K562 (cell line): ENCODE results near the gene ATP2A3. TPM values are rescaled to one million over a fixed set of nuclear protein-coding genes. Genes with fewer than 3 reads are reported as not detected.

Experiments used
- ATAC-seq: fragments of 200-7000 bp; cut with Tn5 transposase; 3 replicates; pipeline ENCODE4 v1.9.1; 2020; ENCODE audit warnings: moderate library complexity
- BruUV-seq: library from RNA; stranded (reverse); fragments of 400-500 nt; replicated peaks from 2 replicates; lab custom pipeline; 2021; lab: Mats Ljungman, UMichigan
- CTCF ChIA-PET: fragments of 300-600 bp; formaldehyde crosslinking; extraction: SDS; loops from one replicate; lab custom pipeline; 2021; ENCODE audit warnings: low intra/inter-chr PET ratio; lab: Yijun Ruan, JAX
- POLR2A ChIA-PET: fragments of 300-600, 350-650 bp; sonication (Branson Sonifier 250); formaldehyde crosslinking; extraction: SDS; loops from one replicate; lab custom pipeline; 2021; ENCODE audit warnings: antibody characterized with exemption, inconsistent platforms; lab: Yijun Ruan, JAX
- DNase-seq, 4 experiments: peaks; one replicate each; pipeline versions ENCODE4 v3.0.0 to v3.0.0-alpha.2; 2011 to 2018; ENCODE audit warnings: low spot score in 3 of 4, mixed read lengths in 3 of 4; ENCODE audit errors: extremely low read depth in 1 of 4
- FAIRE-seq: peaks from 2 replicates; lab custom pipeline; 2011; peaks lifted over from hg19 to GRCh38; lab: Jason Lieb, UNC
- H2AFZ ChIP-seq: 2 replicates; pipeline ENCODE4 v1.6.0; 2011; ENCODE audit warnings: low read depth, low read length, control low read depth, inconsistent platforms
- H3K27ac ChIP-seq: fragments of 200-600 bp; 3 replicates; pipeline ENCODE4 v1.8.0; 2011; ENCODE audit warnings: low read depth, mild to moderate bottlenecking, control low read depth, inconsistent platforms, low read length, moderate library complexity, mixed read lengths; ENCODE audit errors: extremely low read depth
- H3K27me3 ChIP-seq, 2 experiments: fragments of 300-600 bp in 1 of 2; 2 replicates in 1 of 2; 3 replicates in 1 of 2; pipeline versions ENCODE4 v1.6.0 to v1.8.0; 2011; ENCODE audit warnings: inconsistent platforms in 2 of 2, low read length in 2 of 2, mild to moderate bottlenecking in 1 of 2, mixed read lengths in 1 of 2, moderate library complexity in 1 of 2; ENCODE audit not compliant: control insufficient read depth in 2 of 2, insufficient read depth in 2 of 2
- H3K36me3 ChIP-seq: fragments of 300-600 bp; 3 replicates; pipeline ENCODE4 v1.8.0; 2011; ENCODE audit warnings: mild to moderate bottlenecking, low read length, inconsistent platforms; ENCODE audit not compliant: control insufficient read depth, insufficient read depth
- H3K4me1 ChIP-seq, 2 experiments: fragments of 200-600 bp in 1 of 2; replicated peaks in 1 of 2; 2 replicates in 1 of 2; 3 replicates in 1 of 2; pipeline versions ENCODE4 v1.5.1 to v1.8.0; 2011; ENCODE audit warnings: inconsistent platforms in 2 of 2, low read length in 2 of 2, mild to moderate bottlenecking in 1 of 2, mixed read lengths in 1 of 2, moderate library complexity in 1 of 2; ENCODE audit not compliant: control insufficient read depth in 2 of 2, insufficient read depth in 2 of 2
- H3K4me2 ChIP-seq: 2 replicates; pipeline ENCODE4 v1.6.1; 2011; ENCODE audit warnings: low read length, control low read depth, inconsistent platforms, mixed read lengths; ENCODE audit not compliant: insufficient read depth
- H3K4me3 ChIP-seq: fragments of 200-600 bp; sonication (generic), shearing (Covaris generic); 2 replicates; pipeline ENCODE4 v1.5.1; 2016; ENCODE audit warnings: control low read depth, inconsistent platforms
- H3K79me2 ChIP-seq: fragments of 200-600 bp; 3 replicates; pipeline ENCODE4 v1.8.0; 2011; ENCODE audit warnings: low read length, inconsistent platforms; ENCODE audit not compliant: control insufficient read depth, insufficient read depth
- H3K9ac ChIP-seq, 2 experiments: 2 replicates each; pipeline versions ENCODE4 v1.6.0 to v1.6.1; 2011; ENCODE audit warnings: low read depth in 2 of 2, low read length in 2 of 2, control low read depth in 1 of 2, inconsistent platforms in 1 of 2, mild to moderate bottlenecking in 1 of 2, mixed read lengths in 1 of 2; ENCODE audit not compliant: insufficient read depth in 1 of 2
- H3K9me1 ChIP-seq: one replicate; pipeline ENCODE4 v1.6.0; 2011; ENCODE audit warnings: inconsistent platforms, mild to moderate bottlenecking, low read length, moderate library complexity; ENCODE audit not compliant: control insufficient read depth, insufficient read depth
- H3K9me3 ChIP-seq: replicated peaks from 2 replicates; pipeline ENCODE4 v1.5.1; 2011; ENCODE audit warnings: low read depth, low read length, inconsistent platforms; ENCODE audit not compliant: control insufficient read depth, insufficient read depth
- H4K20me1 ChIP-seq: replicated peaks from 2 replicates; pipeline ENCODE4 v1.6.1; 2011; ENCODE audit warnings: low read length, inconsistent platforms, mixed read lengths; ENCODE audit not compliant: control insufficient read depth, insufficient read depth
- CHD4 ChIP-seq: fragments of 200-600 bp; sonication (generic); IDR thresholded peaks from 3 replicates; pipeline ENCODE4 v1.6.1; 2012; ENCODE audit warnings: low read depth, mild to moderate bottlenecking, mixed read lengths, low read length, inconsistent platforms; ENCODE audit not compliant: insufficient read depth, insufficient replicate concordance, poor library complexity, severe bottlenecking
- CUX1 ChIP-seq: fragments of 200-800 bp; sonication (Bioruptor generic); IDR thresholded peaks from 2 replicates; pipeline ENCODE4 v1.6.1; 2016; ENCODE audit warnings: missing genetic modification characterization, missing compliant biosample characterization
- EP300 ChIP-seq: IDR thresholded peaks from 2 replicates; pipeline ENCODE4 v1.6.1; 2012; ENCODE audit warnings: low read length, improper control_type of control experiment
- HDAC2 ChIP-seq: fragments of 450-650 bp; IDR thresholded peaks from 2 replicates; pipeline ENCODE4 v1.6.1; 2016; ENCODE audit warnings: mild to moderate bottlenecking
- MBD1 ChIP-seq: fragments of 250-450 bp; sonication (Bioruptor Pico); IDR thresholded peaks from 2 replicates; pipeline ENCODE4 v1.8.0; 2022; ENCODE audit warnings: inconsistent platforms
- RNF219 ChIP-seq: fragments of 250-450 bp; sonication (Bioruptor Pico); IDR thresholded peaks from 2 replicates; pipeline ENCODE4 v1.5.0; 2022; ENCODE audit warnings: mild to moderate bottlenecking
- TCF7 ChIP-seq: sonication (generic); IDR thresholded peaks from 2 replicates; pipeline ENCODE4 v1.6.1; 2016; ENCODE audit warnings: antibody characterized with exemption, borderline replicate concordance
- THRB ChIP-seq: fragments of 450-650 bp; formaldehyde crosslinking; conservative IDR thresholded peaks from 2 replicates; pipeline ENCODE4 v1.4.0; 2022; ENCODE audit warnings: mild to moderate bottlenecking, missing genetic modification characterization
- USF1 ChIP-seq: sonication (generic); formaldehyde crosslinking; IDR thresholded peaks from 2 replicates; pipeline ENCODE4 v1.9.0; 2022; ENCODE audit warnings: mild to moderate bottlenecking, missing genetic modification reagents
- ZFP36 ChIP-seq: fragments of 150-350 bp; IDR thresholded peaks from 2 replicates; pipeline ENCODE4 v1.6.1; 2018; ENCODE audit warnings: low read length, low read depth; ENCODE audit not compliant: partially characterized antibody
- WGBS: fragments of 100-300 bp; shearing (Covaris generic); methylation state at CpG from one replicate; pipeline ENCODE4 v1.1.6; 2016; ENCODE audit warnings: low coverage, mixed read lengths; ENCODE audit not compliant: insufficient coverage; ENCODE audit errors: missing lambda C conversion rate; 5-methylcytosine and 5-hydroxymethylcytosine counted together
- in situ Hi-C: fragments of 300-500 bp; cut with MboI; formaldehyde crosslinking; loops from 4 replicates; pipeline ENCODE4 v1.15.0; 2018; ENCODE audit warnings: inconsistent platforms, mixed read lengths
- intact Hi-C: fragments of 100-400 bp; cut with micrococcal nuclease; formaldehyde crosslinking; loops from 2 replicates; pipeline ENCODE4 v1.14.2; 2022
- polyA plus RNA-seq, 8 experiments: library from polyadenylated mRNA; depleted of rRNA in 4 of 8; stranded (reverse) in 5 of 8; unstranded in 3 of 8; fragments of >200 nt; fragmentation: Nextera tagmentation in 2 of 8; fragmentation: Illumina TruSeq in 1 of 8; extraction: Ambion mirVana in 2 of 8; extraction: Trizol in 1 of 8; gene quantifications; 2 replicates each; pipeline versions ENCODE4 v1.2.1 to v1.2.3, GENCODE V29; 2011 to 2014; ENCODE audit warnings: inconsistent platforms in 1 of 8, missing spikeins in 1 of 8
- total RNA-seq, 7 experiments: library from RNA; depleted of rRNA in 6 of 7; stranded (reverse); fragments of >200 nt in 6 of 7; fragmentation: Illumina TruSeq in 2 of 7; extraction: Trizol in 2 of 7; gene quantifications; 2 replicates each; pipeline versions ENCODE4 v1.2.1 to v1.2.3, GENCODE V29; 2011 to 2021; ENCODE audit warnings: low replicate concordance in 1 of 7

Gene ATP2A3
- total and polyA plus RNA-seq, 9 of the 15 experiments (the other 6 are each of a cell fraction or from before 2014, with no cell fraction given), result 0.65 to 103 (median 31.3) TPM

GRCh38 chr17:3946711-3947235 is 17.5 kb downstream of the ATP2A3 start:
- DNase-seq (no peak), FAIRE-seq (no peak), ATAC-seq (no peak)
- Histone ChIP-seq H3K9ac (0 out of 4 replicates have a peak overlapping the region, but pooled peaks of 1 of the 2 experiments have one; percentile 17), H3K79me2 (no peaks in the 10 kb centered on the region), H2AFZ (no peak overlapping the region), H3K4me3 (no peak overlapping the region), H3K4me1 (peaks cover 2 to 36% of the 10 kb centered on the region in 2 experiments; a peak in 3 of 5 replicates), H3K9me1 (no peaks in the 10 kb centered on the region), H4K20me1 (no peaks in the 10 kb centered on the region), H3K4me2 (no peak overlapping the region), H3K27ac (no peak overlapping the region), H3K27me3 (no peaks in the 10 kb centered on the region), H3K36me3 (peaks cover 69% of the 10 kb centered on the region; the same call in 2 of the 3 replicates), H3K9me3 (no peaks in the 10 kb centered on the region)
- POLR2A ChIA-PET, result interaction anchor here (0.6 kb wide), 1 partner anchor 255 kb away, joined by 3 read pairs; no protein-coding TSS in a partner anchor
- no TSS peak for BruUV-seq
- CTCF ChIA-PET, result no interaction called here
- 83% methylated on average over 4 of the region's 5 CpGs for WGBS
- in situ Hi-C loops, result no loop called here
- intact Hi-C loops, result no loop called here
- TF ChIP-seq TCF7 (no peak), EP300 (no peak), MBD1 (CRISPR knock-in tag) (no peak), ZFP36 (no peak), CHD4 (no peak), HDAC2 (no peak), USF1 (CRISPR knock-in tag) (no peak), CUX1 (no peak), RNF219 (CRISPR knock-in tag) (no peak), THRB (CRISPR knock-in tag) (no peak)
